ENCODE measurements around the gene ATXN7. TPM values are rescaled to one million over a fixed set of nuclear protein-coding genes. Genes with fewer than 3 reads are reported as not detected.

The ATXN7 gene
- total RNA-seq, 1 experiment from 2014 or later = 5.2 TPM

DNA sequence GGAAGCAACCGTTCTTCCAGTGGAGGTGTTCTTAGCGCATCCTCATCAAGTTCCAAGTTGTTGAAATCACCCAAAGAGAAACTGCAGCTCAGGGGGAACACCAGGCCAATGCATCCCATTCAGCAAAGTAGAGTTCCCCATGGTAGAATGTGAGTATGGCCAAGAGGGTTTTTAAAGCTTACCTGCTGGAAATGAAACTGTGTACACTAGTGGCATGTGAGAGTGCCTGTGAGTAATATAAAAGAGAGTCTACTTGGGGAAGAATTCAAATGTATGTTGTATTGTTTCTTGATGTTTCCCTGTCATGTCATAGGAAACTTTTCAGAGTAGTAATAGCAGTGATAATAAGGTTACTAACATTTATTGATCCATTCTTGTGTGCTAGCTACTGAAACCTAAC lies 116.4 kb downstream of the ATXN7 start:
- no peak overlapping the region for H3K4me3 ChIP-seq (ENCODE audit: insufficient read depth, low read depth, low read length)
- no peaks in the 10 kb centered on the region for H3K27me3 ChIP-seq (ENCODE audit: control insufficient read depth, insufficient read depth, low read length)
- no peak for DNase-seq
- peaks cover 8% of the 10 kb centered on the region for H3K36me3 ChIP-seq (replicated peaks; ENCODE audit: control insufficient read depth, insufficient read depth, low read length)

DNA sequence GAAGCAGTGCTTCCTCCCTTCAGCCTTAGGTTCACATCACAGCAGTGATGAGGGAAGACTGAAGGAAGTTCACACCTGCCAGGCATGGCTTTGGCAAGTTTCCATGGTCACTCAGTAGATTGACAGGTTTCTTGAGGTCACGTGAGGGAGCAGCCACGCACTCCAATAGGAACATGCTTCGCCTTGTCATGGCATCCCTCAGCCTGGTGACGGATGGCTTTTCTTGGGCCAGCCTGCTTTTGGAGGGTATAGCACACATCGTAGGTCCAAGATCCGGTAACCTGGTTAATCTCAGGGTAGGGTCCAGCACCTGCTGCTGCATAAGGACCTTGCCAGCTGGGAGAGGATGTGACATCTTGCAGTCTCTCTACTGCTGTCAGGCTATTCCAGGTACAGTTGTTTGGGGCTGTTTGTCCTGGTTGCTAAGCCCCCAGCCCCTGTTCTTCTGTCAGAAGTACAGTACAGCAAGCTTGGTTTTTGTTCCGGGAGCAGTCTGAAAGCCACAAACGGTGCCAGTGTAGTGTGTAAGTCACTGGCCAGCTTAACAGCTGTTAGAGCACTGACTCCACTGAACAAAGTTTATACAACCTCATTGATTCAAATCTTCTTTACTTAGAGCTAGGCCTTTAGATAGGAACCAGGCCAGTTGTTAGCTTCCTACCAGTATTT lies 117.3 kb downstream of the ATXN7 start:
- no peak for DNase-seq
- peaks cover 8% of the 10 kb centered on the region for H3K36me3 ChIP-seq (replicated peaks; ENCODE audit: control insufficient read depth, insufficient read depth, low read length)
- no peaks in the 10 kb centered on the region for H3K27me3 ChIP-seq (ENCODE audit: control insufficient read depth, insufficient read depth, low read length)
- H3K4me3 ChIP-seq (ENCODE audit: insufficient read depth, low read depth, low read length) = no peak overlapping the region

DNA sequence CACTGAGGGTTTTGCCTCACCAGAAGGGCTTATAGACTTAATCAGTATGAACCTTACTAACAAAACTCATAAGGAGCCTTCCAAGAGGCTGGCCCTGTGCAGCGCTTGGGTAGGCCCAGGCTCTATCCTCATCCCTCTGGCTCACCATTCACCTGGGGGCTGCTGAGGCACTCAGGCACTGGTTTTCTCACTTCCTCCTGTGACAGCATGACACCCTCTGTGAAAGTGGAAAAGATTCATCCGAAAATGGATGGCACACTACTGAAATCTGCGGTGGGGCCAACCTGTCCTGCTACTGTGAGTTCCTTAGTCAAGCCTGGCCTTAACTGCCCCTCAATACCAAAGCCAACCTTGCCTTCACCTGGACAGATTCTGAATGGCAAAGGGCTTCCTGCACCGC lies 118.3 kb downstream of the ATXN7 start:
- no peaks in the 10 kb centered on the region for H3K27me3 ChIP-seq (ENCODE audit: control insufficient read depth, insufficient read depth, low read length)
- peaks cover 8% of the 10 kb centered on the region for H3K36me3 ChIP-seq (replicated peaks; ENCODE audit: control insufficient read depth, insufficient read depth, low read length)
- H3K4me3 ChIP-seq (ENCODE audit: insufficient read depth, low read depth, low read length) = no peak overlapping the region
- no peak for DNase-seq

DNA sequence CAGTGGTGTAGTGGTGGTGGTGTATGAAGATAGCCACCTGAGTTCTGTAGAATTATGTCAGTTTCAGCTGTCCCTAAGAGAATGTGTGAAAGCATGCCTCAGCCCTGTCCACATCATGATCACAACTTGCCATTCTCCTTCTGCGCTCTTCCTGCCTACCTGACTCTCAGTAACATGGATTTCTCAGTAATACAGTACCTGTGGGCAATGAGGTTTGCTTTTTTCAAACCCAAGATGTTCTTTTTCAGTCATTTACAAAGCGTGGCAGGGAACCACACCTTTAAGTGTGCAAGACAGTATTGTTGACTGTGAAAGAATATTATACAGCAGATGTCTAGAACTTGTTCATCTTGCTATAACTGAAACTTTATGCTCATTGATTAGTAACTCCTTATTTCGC lies 120.7 kb downstream of the ATXN7 start:
- no peak for DNase-seq
- peaks cover 11% of the 10 kb centered on the region for H3K36me3 ChIP-seq (replicated peaks; ENCODE audit: control insufficient read depth, insufficient read depth, low read length)
- H3K4me3 ChIP-seq (ENCODE audit: insufficient read depth, low read depth, low read length) = no peak overlapping the region
- H3K27me3 ChIP-seq (ENCODE audit: control insufficient read depth, insufficient read depth, low read length) = no peaks in the 10 kb centered on the region

DNA sequence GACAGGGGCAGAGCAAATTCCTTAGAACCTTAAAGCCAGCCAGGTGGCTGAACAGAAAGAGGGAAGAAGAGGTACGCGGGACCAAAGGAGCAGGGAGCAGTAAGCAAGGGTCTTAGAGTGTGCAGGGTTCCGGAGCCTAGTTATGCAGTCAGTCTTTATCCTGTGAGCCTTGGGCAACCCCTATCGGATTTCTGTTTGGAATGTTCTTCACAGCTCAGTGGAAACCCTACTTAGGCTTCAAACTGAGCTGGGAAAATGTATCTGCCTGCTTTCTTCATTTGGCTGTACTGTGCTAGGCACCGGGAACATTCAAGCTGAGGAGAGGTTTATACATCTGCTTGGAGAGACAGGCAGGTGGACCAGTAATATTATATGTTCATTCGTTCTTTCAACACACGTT lies 122.5 kb downstream of the ATXN7 start:
- Histone ChIP-seq H3K27me3 (ENCODE audit: control insufficient read depth, insufficient read depth, low read length) (no peaks in the 10 kb centered on the region), H3K4me3 (ENCODE audit: insufficient read depth, low read depth, low read length) (no peak overlapping the region), H3K36me3 (replicated peaks; ENCODE audit: control insufficient read depth, insufficient read depth, low read length) (peaks cover 12% of the 10 kb centered on the region)
- DNase-seq = no peak

DNA sequence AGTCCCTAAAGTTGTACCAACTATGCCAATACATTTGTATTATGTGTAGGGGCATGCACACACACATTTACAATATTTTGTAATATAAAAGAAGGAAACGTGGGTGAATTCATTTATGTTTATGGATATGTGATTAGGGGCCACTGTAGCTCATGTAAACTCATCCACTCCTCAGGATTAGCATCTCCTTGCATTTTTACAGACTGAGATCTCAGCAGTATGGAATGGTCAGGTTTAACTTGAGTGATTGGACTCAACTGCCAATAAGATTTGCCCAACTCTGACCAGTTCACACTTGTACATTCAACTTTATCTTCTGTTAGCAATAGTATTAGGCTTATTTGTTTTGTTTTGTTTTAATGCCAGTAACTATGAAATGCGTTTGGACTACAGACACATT lies 123.2 kb downstream of the ATXN7 start:
- DNase-seq = no peak
- H3K4me3 ChIP-seq (ENCODE audit: insufficient read depth, low read depth, low read length) = no peak overlapping the region
- H3K36me3 ChIP-seq (replicated peaks; ENCODE audit: control insufficient read depth, insufficient read depth, low read length) = peaks cover 12% of the 10 kb centered on the region
- H3K27me3 ChIP-seq (ENCODE audit: control insufficient read depth, insufficient read depth, low read length) = no peaks in the 10 kb centered on the region

DNA sequence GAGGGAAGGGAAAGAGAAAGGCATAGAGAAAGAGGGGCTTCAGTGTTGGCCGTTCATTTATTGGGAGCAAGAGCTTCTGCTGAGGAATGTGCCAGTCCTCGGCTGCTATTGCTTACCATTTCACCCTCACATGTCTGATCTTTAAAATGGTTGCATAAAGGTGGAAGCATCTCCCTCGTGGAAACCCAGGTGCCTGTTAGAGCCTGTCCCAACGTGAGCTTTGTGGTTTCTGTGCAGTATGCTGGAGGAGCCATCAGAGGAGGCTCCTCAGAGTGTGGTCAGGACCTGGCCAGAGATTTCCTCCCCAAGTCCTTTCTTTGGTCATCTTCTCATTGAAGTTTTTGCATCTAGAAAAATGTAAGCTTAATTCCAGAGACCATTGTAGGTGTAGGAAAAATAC lies 125.3 kb downstream of the ATXN7 start:
- Histone ChIP-seq H3K36me3 (replicated peaks; ENCODE audit: control insufficient read depth, insufficient read depth, low read length) (peaks cover 9% of the 10 kb centered on the region), H3K27me3 (ENCODE audit: control insufficient read depth, insufficient read depth, low read length) (no peaks in the 10 kb centered on the region), H3K4me3 (ENCODE audit: insufficient read depth, low read depth, low read length) (no peak overlapping the region)
- no peak for DNase-seq

DNA sequence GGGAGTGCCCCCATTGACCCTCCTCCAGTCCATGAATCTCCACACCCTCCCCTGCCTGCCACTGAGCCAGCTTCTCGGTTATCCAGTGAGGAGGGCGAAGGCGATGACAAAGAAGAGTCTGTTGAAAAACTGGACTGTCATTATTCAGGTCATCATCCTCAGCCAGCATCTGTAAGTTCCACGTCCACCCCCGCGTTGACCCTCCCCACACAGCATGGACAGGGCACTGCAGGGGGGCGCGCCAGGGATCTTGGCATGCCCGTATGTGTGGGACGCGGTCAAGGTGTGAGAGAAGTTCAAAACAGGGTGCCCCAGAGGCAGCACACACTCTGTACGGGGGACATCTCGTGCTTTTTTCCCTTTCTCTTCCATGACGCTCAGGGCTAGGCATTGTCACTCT lies 126.5 kb downstream of the ATXN7 start:
- DNase-seq = no peak
- H3K4me3 ChIP-seq (ENCODE audit: insufficient read depth, low read depth, low read length) = no peak overlapping the region
- peaks cover 7% of the 10 kb centered on the region for H3K36me3 ChIP-seq (replicated peaks; ENCODE audit: control insufficient read depth, insufficient read depth, low read length)
- no peaks in the 10 kb centered on the region for H3K27me3 ChIP-seq (ENCODE audit: control insufficient read depth, insufficient read depth, low read length)

DNA sequence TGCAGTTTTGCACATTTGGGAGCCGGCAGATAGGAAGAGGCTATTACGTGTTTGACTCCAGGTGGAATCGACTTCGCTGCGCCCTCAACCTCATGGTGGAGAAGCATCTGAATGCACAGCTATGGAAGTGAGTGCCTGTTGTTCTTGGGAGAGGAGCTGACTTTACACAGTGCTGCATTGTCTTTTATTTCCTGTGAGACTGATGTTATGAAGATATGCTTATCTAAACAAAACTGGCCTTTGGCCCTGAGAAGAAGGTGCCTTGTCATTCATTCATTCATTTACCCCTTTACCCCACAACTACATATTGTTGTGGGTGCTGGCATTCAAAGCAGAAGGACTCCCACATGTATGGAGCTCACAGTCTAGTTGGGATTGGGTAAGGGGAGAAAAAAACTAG lies 127.1 kb downstream of the ATXN7 start:
- DNase-seq = no peak
- H3K36me3 ChIP-seq (replicated peaks; ENCODE audit: control insufficient read depth, insufficient read depth, low read length) = peaks cover 10% of the 10 kb centered on the region
- H3K27me3 ChIP-seq (ENCODE audit: control insufficient read depth, insufficient read depth, low read length) = no peaks in the 10 kb centered on the region
- H3K4me3 ChIP-seq (ENCODE audit: insufficient read depth, low read depth, low read length) = no peak overlapping the region

DNA sequence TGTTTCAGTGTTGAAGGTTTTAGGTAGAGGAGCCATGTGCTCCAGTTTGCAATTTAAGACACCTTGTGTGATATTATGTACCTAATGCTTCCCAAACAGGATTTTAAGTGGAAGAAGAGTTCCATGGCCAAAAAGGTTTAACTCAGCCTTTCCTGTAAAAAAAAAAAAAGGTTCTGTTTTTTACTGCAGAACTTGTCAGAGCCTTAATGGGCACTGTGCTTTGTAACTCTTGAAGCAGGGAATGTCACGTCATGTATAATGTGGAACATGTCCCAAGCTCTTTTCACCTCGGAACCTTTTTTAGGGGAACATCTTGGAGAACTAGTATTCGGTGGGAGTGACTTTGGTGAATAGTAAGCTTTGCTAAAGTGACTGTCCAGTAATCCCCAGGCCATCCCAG lies 128.0 kb downstream of the ATXN7 start:
- Histone ChIP-seq H3K27me3 (ENCODE audit: control insufficient read depth, insufficient read depth, low read length) (no peaks in the 10 kb centered on the region), H3K4me3 (ENCODE audit: insufficient read depth, low read depth, low read length) (no peak overlapping the region), H3K36me3 (replicated peaks; ENCODE audit: control insufficient read depth, insufficient read depth, low read length) (peaks cover 14% of the 10 kb centered on the region)
- no peak for DNase-seq

DNA sequence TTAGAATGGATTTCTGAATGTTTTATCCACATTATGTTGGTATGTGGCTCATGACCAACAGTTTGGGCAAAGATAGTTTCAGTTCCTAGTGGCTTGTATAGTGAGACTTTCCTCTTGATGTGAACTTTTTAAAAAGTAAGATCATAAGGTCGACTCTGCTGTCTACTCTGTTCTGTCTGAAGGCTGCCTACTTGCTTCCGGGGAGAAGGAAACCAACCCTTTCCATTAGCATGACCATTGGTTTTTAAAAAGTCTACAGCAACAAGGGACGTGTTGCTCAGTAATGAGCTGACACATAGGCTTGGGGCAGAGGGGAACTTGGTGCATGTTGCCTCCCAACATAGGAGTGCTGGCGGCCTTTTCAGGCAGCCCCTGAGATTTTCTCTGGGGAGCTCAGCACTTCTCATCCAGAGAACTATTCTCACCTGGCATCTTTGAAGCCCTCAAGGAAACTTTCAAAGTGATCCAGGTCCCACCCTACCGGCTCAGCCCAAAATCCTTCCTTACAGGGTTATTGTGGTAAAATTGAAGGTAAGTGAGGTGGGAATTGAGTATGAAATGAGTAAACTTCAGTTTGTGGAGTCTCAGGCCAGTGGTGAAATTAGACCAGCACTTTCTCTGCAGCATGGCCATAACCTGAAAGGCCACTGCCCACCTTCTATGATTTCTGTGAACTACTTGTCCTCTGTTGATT lies 129.0 kb downstream of the ATXN7 start:
- DNase-seq = peak; percentile 16
- H3K27me3 ChIP-seq (ENCODE audit: control insufficient read depth, insufficient read depth, low read length) = no peaks in the 10 kb centered on the region
- no peak overlapping the region for H3K4me3 ChIP-seq (ENCODE audit: insufficient read depth, low read depth, low read length)
- H3K36me3 ChIP-seq (replicated peaks; ENCODE audit: control insufficient read depth, insufficient read depth, low read length) = peaks cover 14% of the 10 kb centered on the region

DNA sequence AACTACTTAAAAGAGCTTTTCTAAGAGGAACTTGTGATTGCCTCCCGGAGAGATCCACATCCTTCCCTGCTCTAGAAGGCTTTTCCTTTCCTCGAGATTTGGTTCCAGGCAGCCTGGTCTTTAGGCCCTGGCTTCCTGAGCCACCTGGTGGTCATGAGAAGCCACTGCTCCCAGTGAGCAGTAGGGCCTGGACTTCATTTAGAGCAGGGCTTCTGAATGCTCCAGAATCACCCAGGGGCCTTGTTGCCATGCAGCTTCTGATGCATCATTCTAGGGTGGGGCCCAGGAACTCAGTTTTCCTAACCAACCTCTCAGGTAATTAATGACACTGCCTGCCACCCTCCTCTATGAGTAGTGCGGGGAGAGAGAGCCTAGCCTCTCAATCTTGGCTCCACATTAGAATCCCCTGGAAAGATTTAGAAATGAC lies 130.0 kb downstream of the ATXN7 start:
- peaks cover 14% of the 10 kb centered on the region for H3K36me3 ChIP-seq (replicated peaks; ENCODE audit: control insufficient read depth, insufficient read depth, low read length)
- DNase-seq = peak; percentile 80
- no peak overlapping the region for H3K4me3 ChIP-seq (ENCODE audit: insufficient read depth, low read depth, low read length)
- no peaks in the 10 kb centered on the region for H3K27me3 ChIP-seq (ENCODE audit: control insufficient read depth, insufficient read depth, low read length)

DNA sequence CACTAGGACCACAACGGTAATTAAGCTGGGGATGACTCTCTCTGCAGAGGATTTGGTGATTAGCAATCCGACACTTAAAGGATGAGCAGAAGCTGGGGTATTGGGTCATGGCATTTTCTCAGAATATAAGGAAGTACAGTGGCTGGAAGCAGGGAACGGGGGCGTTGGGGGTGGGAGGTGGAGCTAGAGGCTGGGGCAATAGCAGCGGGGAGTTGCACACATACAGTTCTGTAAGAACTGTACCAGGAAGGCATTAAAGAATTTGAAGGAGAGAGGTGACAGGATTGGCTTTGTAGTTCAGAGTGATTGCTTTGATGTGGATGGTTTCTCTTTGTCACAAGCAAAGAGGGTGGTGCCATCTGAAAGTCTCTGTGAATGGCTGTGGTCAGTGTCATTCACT lies 131.4 kb downstream of the ATXN7 start:
- no peaks in the 10 kb centered on the region for H3K27me3 ChIP-seq (ENCODE audit: control insufficient read depth, insufficient read depth, low read length)
- peaks cover 12% of the 10 kb centered on the region for H3K36me3 ChIP-seq (replicated peaks; ENCODE audit: control insufficient read depth, insufficient read depth, low read length)
- no peak overlapping the region for H3K4me3 ChIP-seq (ENCODE audit: insufficient read depth, low read depth, low read length)
- no peak for DNase-seq

DNA sequence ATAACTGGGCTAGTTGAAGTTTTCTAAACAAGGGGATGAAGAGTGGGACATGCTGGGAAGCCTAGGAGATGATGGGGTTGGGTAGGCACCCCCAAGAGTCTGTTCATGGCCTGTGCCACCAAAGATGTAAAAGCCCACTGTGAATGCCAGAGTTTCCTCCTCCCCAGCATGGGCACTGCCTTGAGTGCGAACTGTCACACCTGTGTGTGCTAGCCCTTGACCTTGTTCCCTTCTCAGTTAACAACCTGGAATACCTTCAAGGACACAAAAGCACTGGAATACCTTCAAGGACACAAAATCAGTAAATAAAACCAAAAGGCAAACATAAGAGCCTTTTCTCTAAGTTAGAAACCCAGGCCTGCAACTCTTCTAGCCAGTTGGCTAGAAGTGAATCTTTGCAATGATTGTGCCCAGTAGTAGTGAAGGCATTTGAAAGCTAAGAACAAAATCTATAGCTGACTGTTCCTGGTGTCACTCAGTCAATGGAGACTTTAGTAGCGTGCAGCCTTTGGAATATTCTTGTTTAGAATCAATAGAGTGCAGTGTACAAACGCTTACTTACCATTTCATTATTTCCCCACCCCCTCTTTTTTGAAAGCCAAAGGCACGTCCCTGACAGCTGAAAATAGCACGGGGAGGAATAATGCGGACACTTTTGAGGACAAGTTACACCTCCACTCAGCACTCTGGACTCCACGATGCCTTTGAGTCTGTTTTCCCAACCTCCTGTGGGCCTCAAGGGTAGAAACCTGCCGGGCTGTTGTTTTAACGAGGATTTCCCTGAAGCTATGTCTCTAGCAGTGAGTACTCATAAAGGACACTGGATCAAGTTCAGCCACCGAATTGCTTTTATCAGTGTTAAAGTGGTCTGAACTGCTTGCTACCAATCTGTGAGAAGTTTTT lies 135.4 kb downstream of the ATXN7 start:
- Histone ChIP-seq H3K27me3 (ENCODE audit: control insufficient read depth, insufficient read depth, low read length) (no peaks in the 10 kb centered on the region), H3K4me3 (ENCODE audit: insufficient read depth, low read depth, low read length) (no peak overlapping the region), H3K36me3 (replicated peaks; ENCODE audit: control insufficient read depth, insufficient read depth, low read length) (peaks cover 8% of the 10 kb centered on the region)
- no peak for DNase-seq

Measured in H7 (cell line).